BLaER1 treated with 17β-estradiol and CSF1 and Interleukin-3, amounts not matched to agents 10 nM and 100 nM (cell line): ENCODE measurements around the gene C5orf46.
"Not testable (repeated sequence)": the region's sequence is repeated elsewhere in the genome, so short reads cannot be mapped to it uniquely, and the experiment has no call there.

ENCODE experiments used
- H3K27ac ChIP-seq, 11 experiments: shearing (Covaris generic); formaldehyde crosslinking; 2 replicates each; pipeline ENCODE4 v1.8.1; 2022
- H3K27me3 ChIP-seq, 11 experiments: shearing (Covaris generic); formaldehyde crosslinking; 2 replicates each; pipeline ENCODE4 v1.8.1; 2022
- H3K36me3 ChIP-seq, 11 experiments: shearing (Covaris generic); formaldehyde crosslinking; 2 replicates each; pipeline ENCODE4 v1.8.1; 2022
- H3K4me1 ChIP-seq, 10 experiments: shearing (Covaris generic); formaldehyde crosslinking; 2 replicates each; pipeline ENCODE4 v1.8.1; 2022
- H3K4me2 ChIP-seq, 11 experiments: shearing (Covaris generic); formaldehyde crosslinking; 2 replicates each; pipeline ENCODE4 v1.8.1; 2022
- H3K4me3 ChIP-seq, 10 experiments: shearing (Covaris generic); formaldehyde crosslinking; 2 replicates each; pipeline ENCODE4 v1.8.1; 2022
- H3K9ac ChIP-seq, 11 experiments: shearing (Covaris generic); formaldehyde crosslinking; 2 replicates each; pipeline ENCODE4 v1.8.1; 2022
- H3K9me3 ChIP-seq, 11 experiments: shearing (Covaris generic); formaldehyde crosslinking; replicated peaks in 1 of 11; 2 replicates each; pipeline ENCODE4 v1.8.1; 2022
- H4K20me1 ChIP-seq, 11 experiments: shearing (Covaris generic); formaldehyde crosslinking; 2 replicates each; pipeline ENCODE4 v1.8.1; 2022
- Cebpa-rat ChIP-seq, 11 experiments: shearing (Covaris generic); IDR thresholded peaks; 2 replicates each; pipeline ENCODE4 v1.8.1; 2022

Gene C5orf46

GRCh38 chr5:147880487-147880886 lies 25.9 kb downstream of the C5orf46 start:
- no peaks in the 10 kb centered on the region for H3K4me1 ChIP-seq
- no peak for TF ChIP-seq Cebpa-rat (IDR thresholded peaks at IDR 0.05)

GRCh38 chr5:147879784-147880183 lies 26.6 kb downstream of the C5orf46 start:
- H3K36me3 ChIP-seq = no peaks in the 10 kb centered on the region
- H3K9me3 ChIP-seq = no peaks in the 10 kb centered on the region
- no peaks in the 10 kb centered on the region for H3K27me3 ChIP-seq
- H3K9ac ChIP-seq = no peak overlapping the region
- H3K4me3 ChIP-seq = no peak overlapping the region
- H3K4me2 ChIP-seq = no peak overlapping the region
- H3K4me1 ChIP-seq = no peaks in the 10 kb centered on the region
- no peaks in the 10 kb centered on the region for H4K20me1 ChIP-seq
- H3K27ac ChIP-seq = no peak overlapping the region
- no peak for TF ChIP-seq Cebpa-rat (IDR thresholded peaks at IDR 0.05)

More at GRCh38 chr5:147880487-147880886, 25.9 kb downstream of the C5orf46 start:
- no peak overlapping the region for H3K27ac ChIP-seq
- H3K9me3 ChIP-seq = no peaks in the 10 kb centered on the region
- no peak overlapping the region for H3K4me3 ChIP-seq
- H4K20me1 ChIP-seq = no peaks in the 10 kb centered on the region
- H3K9ac ChIP-seq = no peak overlapping the region
- H3K36me3 ChIP-seq = no peaks in the 10 kb centered on the region
- H3K4me2 ChIP-seq = no peak overlapping the region
- no peaks in the 10 kb centered on the region for H3K27me3 ChIP-seq

- no peak within 1 kb of the TSS for H3K4me3 ChIP-seq
- H3K4me2 ChIP-seq = no peak within 1 kb of the TSS
- H3K27ac ChIP-seq = no peak within 1 kb of the TSS
- TF ChIP-seq Cebpa-rat (IDR thresholded peaks at IDR 0.05) = no peak
- H3K27me3 ChIP-seq = no peaks in the 10 kb centered on the region
- H3K4me1 ChIP-seq = no peaks in the 10 kb centered on the region
- no peaks in the 10 kb centered on the region for H3K9me3 ChIP-seq
- H3K9ac ChIP-seq = no peak within 1 kb of the TSS
- no peaks in the 10 kb centered on the region for H4K20me1 ChIP-seq
- H3K36me3 ChIP-seq = no peaks in the 10 kb centered on the region
Observed at GRCh38 chr5:147878066-147878759, 28.1 kb downstream of the C5orf46 start, which contains the start of gene SCGB3A2. TSS of gene SCGB3A2 (plus strand) at chr5:147878711. CDS start at chr5:147878804, 93 bp downstream.

GRCh38 chr5:147876626-147877025 lies 29.7 kb downstream of the C5orf46 start:
- TF ChIP-seq Cebpa-rat (IDR thresholded peaks at IDR 0.05) = no peak
- Histone ChIP-seq H3K4me3 (no peak overlapping the region), H3K27ac (no peak overlapping the region), H3K9me3 (no peaks in the 10 kb centered on the region), H3K4me1 (no peaks in the 10 kb centered on the region), H3K9ac (no peak overlapping the region), H3K27me3 (no peaks in the 10 kb centered on the region), H3K4me2 (no peak overlapping the region), H3K36me3 (no peaks in the 10 kb centered on the region), H4K20me1 (no peaks in the 10 kb centered on the region)

DNA sequence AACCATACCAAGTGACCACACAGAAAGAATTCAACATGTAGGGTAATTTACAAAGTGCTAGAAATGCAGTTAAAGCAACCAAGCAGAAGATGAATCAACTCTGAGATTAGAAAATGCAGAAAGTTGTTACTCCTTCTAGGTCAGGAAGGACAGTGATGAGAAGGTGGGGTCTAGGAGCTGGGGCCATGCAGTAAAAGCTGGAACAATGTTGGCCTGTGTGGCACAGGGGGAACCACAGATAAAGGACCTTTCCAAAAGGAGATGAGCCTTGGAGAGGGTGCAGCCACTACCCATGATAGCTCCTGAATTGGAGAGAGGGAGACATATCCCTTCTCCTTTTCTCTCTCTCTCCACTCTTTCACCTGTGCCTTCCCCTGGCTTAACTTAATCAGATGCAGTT lies 30.2 kb downstream of the C5orf46 start:
- H3K4me1 ChIP-seq = no peaks in the 10 kb centered on the region
- no peak overlapping the region for H3K4me2 ChIP-seq
- no peaks in the 10 kb centered on the region for H3K9me3 ChIP-seq
- no peaks in the 10 kb centered on the region for H3K36me3 ChIP-seq
- H3K4me3 ChIP-seq = no peak overlapping the region
- no peaks in the 10 kb centered on the region for H4K20me1 ChIP-seq
- H3K27ac ChIP-seq = no peak overlapping the region
- no peak overlapping the region for H3K9ac ChIP-seq
- no peaks in the 10 kb centered on the region for H3K27me3 ChIP-seq
- no peak for TF ChIP-seq Cebpa-rat (IDR thresholded peaks at IDR 0.05)

GRCh38 chr5:147874910-147875367 lies 31.4 kb downstream of the C5orf46 start:
- Histone ChIP-seq H3K4me1 (no peaks in the 10 kb centered on the region), H3K4me2 (no peak overlapping the region), H3K9ac (no peak overlapping the region), H3K9me3 (no peaks in the 10 kb centered on the region), H3K27ac (no peak overlapping the region), H3K27me3 (no peaks in the 10 kb centered on the region), H3K36me3 (no peaks in the 10 kb centered on the region), H3K4me3 (no peak overlapping the region), H4K20me1 (no peaks in the 10 kb centered on the region)
- TF ChIP-seq Cebpa-rat (IDR thresholded peaks at IDR 0.05) = no peak

GRCh38 chr5:147874118-147874875 lies 32.0 kb downstream of the C5orf46 start:
- not testable (repeated sequence) for H3K9ac ChIP-seq

DNA sequence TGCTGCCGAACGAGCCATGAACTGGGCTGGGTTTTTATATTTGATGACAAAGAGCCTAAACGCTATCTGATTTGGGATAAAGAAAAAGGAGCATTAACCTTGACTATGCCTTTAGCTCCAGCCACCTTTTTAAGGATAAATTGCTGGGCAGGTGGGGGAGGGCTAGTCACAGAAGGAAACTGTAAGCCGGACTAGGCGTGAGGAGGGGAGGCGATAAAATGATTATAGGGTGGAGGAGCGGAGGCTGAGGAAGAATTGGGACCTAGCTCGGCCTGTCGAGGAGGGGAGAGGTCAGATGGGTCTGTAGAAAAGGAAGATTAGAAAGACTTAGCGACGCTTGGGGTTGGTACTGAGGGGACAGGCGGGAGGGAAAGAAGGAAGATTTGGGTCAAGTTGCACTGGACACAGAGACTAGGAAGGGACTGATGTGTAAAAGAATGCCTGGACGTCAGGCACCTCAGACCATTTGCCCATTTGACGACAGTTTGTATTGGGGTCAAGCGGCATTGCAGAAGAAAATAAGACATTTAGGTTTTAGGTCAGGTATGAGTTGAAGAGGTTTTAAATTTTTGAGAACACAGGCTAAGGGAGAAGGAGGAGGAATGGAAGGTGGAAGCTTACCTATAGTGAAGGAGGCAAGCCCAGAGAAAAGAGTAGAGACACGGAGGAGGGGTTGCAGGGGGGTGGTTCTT lies 33.4 kb downstream of the C5orf46 start:
- not testable (repeated sequence) for H3K4me1 ChIP-seq, H3K27ac ChIP-seq, H3K4me3 ChIP-seq, H3K9me3 ChIP-seq, H3K27me3 ChIP-seq, H3K9ac ChIP-seq, H3K36me3 ChIP-seq, H4K20me1 ChIP-seq, H3K4me2 ChIP-seq

More at GRCh38 chr5:147874118-147874875, 32.0 kb downstream of the C5orf46 start:
- H3K27ac ChIP-seq, H3K27me3 ChIP-seq, H3K4me2 ChIP-seq, H3K9me3 ChIP-seq, H3K36me3 ChIP-seq, H3K4me3 ChIP-seq, H3K4me1 ChIP-seq, H4K20me1 ChIP-seq: not testable (repeated sequence)

DNA sequence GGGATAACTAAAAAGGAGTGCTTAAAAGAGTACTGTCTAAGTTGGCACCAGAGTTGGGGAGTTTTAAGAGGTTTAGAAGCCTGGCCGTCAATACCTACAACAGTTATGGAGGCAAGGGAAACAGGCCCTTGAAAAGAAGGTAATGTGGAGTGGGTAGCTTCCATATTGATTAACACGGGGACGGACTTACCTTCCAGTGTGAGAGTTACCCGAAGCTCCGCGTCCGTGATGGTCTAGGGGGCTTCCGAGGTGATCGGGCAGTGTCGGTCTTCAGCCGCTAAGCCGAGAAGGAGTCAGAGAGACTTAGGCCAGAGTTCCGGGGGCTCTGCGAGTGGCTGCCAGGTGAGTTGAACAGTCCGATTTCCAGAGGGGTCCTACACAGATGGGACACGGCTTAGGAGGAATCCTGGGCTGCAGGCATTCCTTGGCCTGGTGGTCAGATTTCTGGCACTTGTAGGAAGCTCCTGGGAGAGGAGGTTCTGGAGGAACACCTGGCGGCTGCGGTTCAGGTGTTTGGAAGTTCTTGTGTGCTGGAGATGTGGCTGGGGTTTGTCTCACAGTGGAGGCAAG lies 34.3 kb downstream of the C5orf46 start:
- H3K27me3 ChIP-seq, H3K9ac ChIP-seq, H3K27ac ChIP-seq, H3K4me2 ChIP-seq, H3K9me3 ChIP-seq, H3K36me3 ChIP-seq, H3K4me1 ChIP-seq, H4K20me1 ChIP-seq, H3K4me3 ChIP-seq: not testable (repeated sequence)

DNA sequence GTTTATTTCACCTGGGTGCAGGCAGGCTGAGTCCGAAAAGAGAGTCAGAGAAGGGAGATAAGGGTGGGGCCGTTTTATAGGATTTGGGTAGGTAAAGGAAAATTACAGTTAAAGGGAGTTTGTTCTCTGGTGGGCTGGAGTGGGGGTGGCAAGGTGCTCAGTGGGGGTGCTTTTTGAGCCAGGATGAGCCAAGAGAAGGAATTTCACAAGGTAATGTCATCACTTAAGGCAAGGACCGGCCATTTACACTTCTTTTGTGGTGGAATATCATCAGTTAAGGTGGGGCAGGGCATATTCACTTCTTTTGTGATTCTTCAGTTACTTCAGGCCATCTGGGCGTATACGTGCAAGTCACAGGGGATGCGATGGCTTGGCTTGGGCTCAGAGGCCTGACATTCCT lies 36.4 kb downstream of the C5orf46 start:
- H3K4me1 ChIP-seq, H3K27ac ChIP-seq, H3K27me3 ChIP-seq, H4K20me1 ChIP-seq, H3K4me3 ChIP-seq, H3K9ac ChIP-seq, H3K4me2 ChIP-seq, H3K9me3 ChIP-seq, H3K36me3 ChIP-seq: not testable (repeated sequence)
